ENCODE results near the gene COL6A3. TPM values are rescaled to one million over a fixed set of nuclear protein-coding genes. Genes with fewer than 3 reads are reported as not detected.
A peak's percentile ranks its signal among the peaks of the same experiment; 100 is the strongest.

Gene COL6A3
- total RNA-seq, 1 donor from 2014 or later = 0.41 TPM

- Mint-ChIP-seq H3K27me3 (ENCODE audit: insufficient read depth, low read depth) (peaks cover 5% of the 10 kb centered on the region), H3K4me1 (peaks cover 5% of the 10 kb centered on the region), H3K4me3 (no peak overlapping the region), H3K27ac (no peak overlapping the region), H3K9me3 (no peaks in the 10 kb centered on the region), H3K36me3 (no peaks in the 10 kb centered on the region)
- H3K36me3 ChIP-seq = no peaks in the 10 kb centered on the region
- no peak overlapping the region for H3K27ac ChIP-seq
- TF ChIP-seq CTCF (IDR thresholded peaks at IDR 0.05) (no peak), EZH2 (IDR thresholded peaks at IDR 0.05) (no peak), EZH2phosphoT487 (IDR thresholded peaks at IDR 0.05) (no peak)
- H3K9me3 ChIP-seq (ENCODE audit: low read depth) = no peaks in the 10 kb centered on the region
- H3K27me3 ChIP-seq = no peaks in the 10 kb centered on the region
- H3K79me2 ChIP-seq (ENCODE audit: low read depth) = no peaks in the 10 kb centered on the region
- no peaks in the 10 kb centered on the region for H4K20me1 ChIP-seq (ENCODE audit: low read depth)
- H2AFZ ChIP-seq (replicated peaks) = no peak overlapping the region
- no peaks in the 10 kb centered on the region for H3K4me1 ChIP-seq
- no peak for DNase-seq (ENCODE audit: low spot score)
- no peak overlapping the region for H3K4me2 ChIP-seq
- no peak overlapping the region for H3K4me3 ChIP-seq
- no peak overlapping the region for H3K9ac ChIP-seq
- no peaks in the 10 kb centered on the region for H3F3A ChIP-seq (ENCODE audit: low read depth)
Observed at GRCh38 chr2:237330541-237330940, 83.4 kb downstream of the COL6A3 start.

- Histone ChIP-seq H3K27ac (no peak overlapping the region), H3K27me3 (no peaks in the 10 kb centered on the region), H3F3A (ENCODE audit: low read depth) (no peaks in the 10 kb centered on the region), H3K9me3 (ENCODE audit: low read depth) (no peaks in the 10 kb centered on the region), H2AFZ (replicated peaks) (no peak overlapping the region), H3K4me1 (no peaks in the 10 kb centered on the region), H3K36me3 (no peaks in the 10 kb centered on the region), H3K4me3 (no peak overlapping the region), H4K20me1 (ENCODE audit: low read depth) (no peaks in the 10 kb centered on the region), H3K4me2 (no peak overlapping the region), H3K9ac (no peak overlapping the region), H3K79me2 (ENCODE audit: low read depth) (no peaks in the 10 kb centered on the region)
- DNase-seq (ENCODE audit: low spot score) = no peak
- H3K4me3 Mint-ChIP-seq = no peak overlapping the region
- H3K9me3 Mint-ChIP-seq = no peaks in the 10 kb centered on the region
- no peaks in the 10 kb centered on the region for H3K27me3 Mint-ChIP-seq (ENCODE audit: insufficient read depth, low read depth)
- peaks cover 8% of the 10 kb centered on the region for H3K4me1 Mint-ChIP-seq
- H3K36me3 Mint-ChIP-seq = no peaks in the 10 kb centered on the region
- TF ChIP-seq EZH2phosphoT487 (IDR thresholded peaks at IDR 0.05) = no peak
- no peak overlapping the region for H3K27ac Mint-ChIP-seq
Observed at GRCh38 chr2:237327175-237327950, 86.6 kb downstream of the COL6A3 start.

- TF ChIP-seq EZH2 (IDR thresholded peaks at IDR 0.05) (no peak), EZH2phosphoT487 (IDR thresholded peaks at IDR 0.05) (no peak), CTCF (IDR thresholded peaks at IDR 0.05) (no peak)
- Mint-ChIP-seq H3K4me3 (no peak overlapping the region), H3K27me3 (ENCODE audit: insufficient read depth, low read depth) (no peaks in the 10 kb centered on the region)
Observed at GRCh38 chr2:237326266-237327171, 87.4 kb downstream of the COL6A3 start.

More at GRCh38 chr2:237326266-237327171, 87.4 kb downstream of the COL6A3 start:
- peak overlapping the region; percentile 67 for H2AFZ ChIP-seq (replicated peaks)
- H4K20me1 ChIP-seq (ENCODE audit: low read depth) = no peaks in the 10 kb centered on the region
- H3K27ac ChIP-seq = no peak overlapping the region
- Mint-ChIP-seq H3K36me3 (no peaks in the 10 kb centered on the region), H3K9me3 (no peaks in the 10 kb centered on the region), H3K4me1 (peaks cover 8% of the 10 kb centered on the region), H3K27ac (no peak overlapping the region)
- H3F3A ChIP-seq (ENCODE audit: low read depth) = no peaks in the 10 kb centered on the region
- no peaks in the 10 kb centered on the region for H3K36me3 ChIP-seq
- no peak for DNase-seq (ENCODE audit: low spot score)
- H3K4me1 ChIP-seq = no peaks in the 10 kb centered on the region
- no peaks in the 10 kb centered on the region for H3K9me3 ChIP-seq (ENCODE audit: low read depth)
- H3K9ac ChIP-seq = no peak overlapping the region
- H3K4me2 ChIP-seq = no peak overlapping the region
- H3K79me2 ChIP-seq (ENCODE audit: low read depth) = no peaks in the 10 kb centered on the region
- H3K4me3 ChIP-seq = no peak overlapping the region
- no peaks in the 10 kb centered on the region for H3K27me3 ChIP-seq

Measured in neural progenitor cell (in vitro differentiated cells).